Testis (tissue), 2 donors: ENCODE measurements around the gene ZSCAN20.

ENCODE experiments used
- POLR2A ChIP-seq: fragments of 450-650 bp; IDR thresholded peaks from one replicate; pipeline ENCODE4 v1.6.1; 2017; ENCODE audit warnings: antibody characterized with exemption, mild to moderate bottlenecking, moderate library complexity
- TF ChIP-seq, protein P1 (sequence below), 3 experiments: fragments of 450-650 bp in 2 of 3; fragments of 200-600 bp in 1 of 3; sonication (generic) in 1 of 3; IDR thresholded peaks; one replicate each; pipeline ENCODE4 v1.5.1; 2016 to 2019; ENCODE audit warnings: antibody characterized with exemption in 3 of 3, mild to moderate bottlenecking in 2 of 3, moderate library complexity in 1 of 3

DNA sequence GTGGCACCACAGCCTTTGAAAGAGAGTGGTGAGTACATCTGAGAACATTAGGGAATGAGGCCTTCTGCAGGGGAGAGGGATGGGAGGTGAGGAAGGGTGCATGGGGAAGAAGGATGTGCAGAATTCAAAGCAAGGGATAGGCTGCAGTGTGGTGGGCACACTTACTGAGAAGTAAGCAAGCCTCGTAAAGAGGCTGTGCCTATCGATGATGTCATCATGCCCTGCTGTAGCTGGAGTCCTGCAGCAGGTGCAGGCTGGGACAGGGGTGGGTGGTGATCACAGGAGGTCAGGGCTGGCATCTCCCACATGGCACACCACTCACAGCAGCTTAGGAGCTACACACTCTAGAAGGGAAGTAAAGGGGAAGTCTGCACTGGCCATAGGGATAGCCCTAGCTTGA is 16.2 kb downstream of the ZSCAN20 start:
- TF ChIP-seq POLR2A: no peak
- TF ChIP-seq, protein P1, sequence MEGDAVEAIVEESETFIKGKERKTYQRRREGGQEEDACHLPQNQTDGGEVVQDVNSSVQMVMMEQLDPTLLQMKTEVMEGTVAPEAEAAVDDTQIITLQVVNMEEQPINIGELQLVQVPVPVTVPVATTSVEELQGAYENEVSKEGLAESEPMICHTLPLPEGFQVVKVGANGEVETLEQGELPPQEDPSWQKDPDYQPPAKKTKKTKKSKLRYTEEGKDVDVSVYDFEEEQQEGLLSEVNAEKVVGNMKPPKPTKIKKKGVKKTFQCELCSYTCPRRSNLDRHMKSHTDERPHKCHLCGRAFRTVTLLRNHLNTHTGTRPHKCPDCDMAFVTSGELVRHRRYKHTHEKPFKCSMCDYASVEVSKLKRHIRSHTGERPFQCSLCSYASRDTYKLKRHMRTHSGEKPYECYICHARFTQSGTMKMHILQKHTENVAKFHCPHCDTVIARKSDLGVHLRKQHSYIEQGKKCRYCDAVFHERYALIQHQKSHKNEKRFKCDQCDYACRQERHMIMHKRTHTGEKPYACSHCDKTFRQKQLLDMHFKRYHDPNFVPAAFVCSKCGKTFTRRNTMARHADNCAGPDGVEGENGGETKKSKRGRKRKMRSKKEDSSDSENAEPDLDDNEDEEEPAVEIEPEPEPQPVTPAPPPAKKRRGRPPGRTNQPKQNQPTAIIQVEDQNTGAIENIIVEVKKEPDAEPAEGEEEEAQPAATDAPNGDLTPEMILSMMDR (IDR thresholded peaks at IDR 0.05): no peak
